GM18511 (cell line): ENCODE data around the gene NCOR1.
A peak's percentile ranks its signal among the peaks of the same experiment; 100 is the strongest.
"Not testable (repeated sequence)": the region's sequence is repeated elsewhere in the genome, so short reads cannot be mapped to it uniquely, and the experiment has no call there.

ENCODE experiments used
- ATAC-seq: cut with Tn5 transposase; IDR thresholded peaks from one replicate; pipeline ENCODE4 v1.9.1; 2021; ENCODE audit warnings: mild to moderate bottlenecking, moderate library complexity; ENCODE audit not compliant: unreplicated experiment

NCOR1 gene

DNA sequence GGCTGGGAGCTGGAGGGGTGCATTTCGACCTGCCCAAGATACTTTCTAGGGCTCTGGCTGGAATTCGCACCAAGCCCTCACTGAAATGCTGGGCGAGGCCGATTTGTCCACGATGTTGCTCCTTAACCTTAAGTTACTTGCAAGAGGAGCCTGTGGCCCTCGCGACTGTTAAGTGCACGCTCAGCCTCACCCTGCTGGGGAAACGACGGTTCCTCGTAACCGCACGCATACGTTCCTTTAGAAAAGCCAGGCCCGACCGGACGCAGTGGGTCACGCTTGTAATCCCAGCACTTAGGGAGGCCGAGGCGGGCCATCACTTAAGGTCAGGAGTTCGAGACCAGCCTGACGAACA is 607 bp upstream of the NCOR1 start:
- ATAC-seq = peak; percentile 18

DNA sequence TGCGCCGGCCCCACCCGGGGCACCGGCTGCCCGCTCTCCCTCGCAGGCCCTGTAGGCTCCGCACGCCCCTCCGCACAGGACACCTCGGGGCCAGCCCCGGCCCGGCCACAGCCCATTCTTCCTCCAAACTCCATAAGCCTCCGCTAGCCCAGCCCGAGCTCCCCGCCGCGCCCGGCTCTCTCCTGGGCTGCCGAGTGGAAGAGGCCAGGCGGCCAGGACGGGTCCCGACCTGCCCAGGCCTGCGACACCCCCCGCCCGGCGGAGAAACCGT is 397 bp downstream of the NCOR1 start:
- ATAC-seq = peak; percentile 47

DNA sequence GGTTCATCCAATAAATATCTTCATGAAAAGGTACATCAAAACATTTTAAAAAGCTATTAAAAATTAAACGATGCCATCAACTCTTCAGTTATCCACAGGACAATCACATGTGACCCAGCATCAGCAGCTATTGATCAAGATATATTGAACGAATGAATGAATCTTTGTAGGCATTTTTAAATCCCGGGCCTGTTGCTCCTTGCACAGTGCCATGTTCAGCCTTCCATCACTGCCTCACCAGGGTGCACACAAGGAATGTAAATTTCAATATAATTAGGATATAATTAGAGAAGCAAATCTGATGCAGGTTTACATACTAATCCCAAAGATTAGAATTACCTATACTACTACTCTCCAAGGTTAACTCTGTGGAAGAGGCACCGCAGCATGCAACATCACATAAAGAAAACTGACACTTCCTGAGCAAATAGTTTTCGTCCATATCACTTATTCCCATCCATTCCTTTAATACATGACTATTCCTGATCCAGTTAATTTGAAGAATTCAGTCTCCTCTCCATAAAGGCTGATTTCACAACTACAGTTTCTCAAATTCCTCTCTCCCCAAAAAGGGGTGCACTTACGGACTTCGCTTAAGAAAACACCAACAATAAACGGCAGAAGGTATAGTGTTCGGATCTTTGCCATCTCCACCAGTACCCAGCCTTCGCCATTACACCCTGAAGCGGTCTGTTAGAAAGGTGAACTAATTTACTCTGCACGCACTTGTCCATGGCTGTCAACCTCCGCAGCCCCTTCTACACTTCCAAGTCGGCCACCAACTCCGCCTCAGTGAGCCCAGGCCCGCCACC is 938 bp downstream of the NCOR1 start:
- no peak for ATAC-seq

DNA sequence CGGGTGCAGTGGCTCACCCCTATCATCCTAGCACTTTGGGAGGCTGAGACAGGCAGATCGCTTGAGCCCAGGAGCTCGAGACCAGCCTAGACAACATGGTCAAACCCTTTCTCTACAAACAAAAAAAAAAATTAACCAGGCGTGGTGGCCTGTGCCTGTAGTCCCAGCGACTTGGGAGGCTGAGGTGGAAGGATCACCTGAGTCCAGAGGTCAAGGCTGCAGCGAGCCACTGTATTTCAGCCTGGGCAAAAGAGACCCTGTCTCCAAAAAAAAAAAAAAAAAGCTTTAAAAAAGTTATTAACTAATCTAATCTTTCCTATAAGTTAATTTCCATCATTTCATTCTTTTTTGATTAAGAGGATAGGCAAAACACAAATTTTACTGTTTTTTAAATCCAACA is 2.5 kb downstream of the NCOR1 start:
- ATAC-seq = no peak

DNA sequence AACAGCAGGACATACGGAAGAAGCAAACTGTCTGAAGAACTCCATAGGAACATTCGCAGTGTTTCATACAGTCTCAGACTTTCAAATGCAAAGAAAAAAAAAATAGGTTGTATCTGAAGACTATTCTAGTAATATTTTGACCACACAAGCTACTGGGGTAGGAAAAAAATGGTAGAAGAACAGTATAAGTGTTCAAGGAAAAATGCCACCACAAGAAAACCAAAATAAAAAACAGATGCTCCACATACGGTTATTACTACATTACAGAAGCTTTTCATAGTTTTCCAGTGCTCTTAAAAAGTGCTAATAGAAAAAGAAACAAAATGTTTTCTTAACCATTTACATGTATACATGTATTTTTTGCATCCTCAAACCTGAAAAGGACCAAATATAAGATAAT is 3.7 kb downstream of the NCOR1 start:
- ATAC-seq = no peak

DNA sequence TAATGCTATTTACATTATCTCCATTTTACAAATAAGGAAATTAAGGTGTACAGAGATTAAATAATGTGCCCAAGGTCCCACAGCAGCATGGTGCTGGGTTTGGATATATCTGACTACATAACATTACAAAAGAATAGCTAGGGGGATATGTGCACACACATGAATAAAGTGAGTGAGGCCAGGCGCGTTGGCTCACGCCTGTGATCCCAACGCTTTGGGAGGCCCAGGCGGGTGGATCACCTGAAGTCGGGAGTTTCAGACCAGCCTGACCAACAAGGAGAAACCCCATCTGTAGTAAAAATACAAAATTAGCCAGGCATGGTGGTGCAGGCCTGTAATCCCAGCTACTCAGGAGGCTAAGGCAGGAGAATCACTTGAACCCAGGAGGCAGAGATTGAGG is 10.6 kb downstream of the NCOR1 start:
- not testable (repeated sequence) for ATAC-seq

DNA sequence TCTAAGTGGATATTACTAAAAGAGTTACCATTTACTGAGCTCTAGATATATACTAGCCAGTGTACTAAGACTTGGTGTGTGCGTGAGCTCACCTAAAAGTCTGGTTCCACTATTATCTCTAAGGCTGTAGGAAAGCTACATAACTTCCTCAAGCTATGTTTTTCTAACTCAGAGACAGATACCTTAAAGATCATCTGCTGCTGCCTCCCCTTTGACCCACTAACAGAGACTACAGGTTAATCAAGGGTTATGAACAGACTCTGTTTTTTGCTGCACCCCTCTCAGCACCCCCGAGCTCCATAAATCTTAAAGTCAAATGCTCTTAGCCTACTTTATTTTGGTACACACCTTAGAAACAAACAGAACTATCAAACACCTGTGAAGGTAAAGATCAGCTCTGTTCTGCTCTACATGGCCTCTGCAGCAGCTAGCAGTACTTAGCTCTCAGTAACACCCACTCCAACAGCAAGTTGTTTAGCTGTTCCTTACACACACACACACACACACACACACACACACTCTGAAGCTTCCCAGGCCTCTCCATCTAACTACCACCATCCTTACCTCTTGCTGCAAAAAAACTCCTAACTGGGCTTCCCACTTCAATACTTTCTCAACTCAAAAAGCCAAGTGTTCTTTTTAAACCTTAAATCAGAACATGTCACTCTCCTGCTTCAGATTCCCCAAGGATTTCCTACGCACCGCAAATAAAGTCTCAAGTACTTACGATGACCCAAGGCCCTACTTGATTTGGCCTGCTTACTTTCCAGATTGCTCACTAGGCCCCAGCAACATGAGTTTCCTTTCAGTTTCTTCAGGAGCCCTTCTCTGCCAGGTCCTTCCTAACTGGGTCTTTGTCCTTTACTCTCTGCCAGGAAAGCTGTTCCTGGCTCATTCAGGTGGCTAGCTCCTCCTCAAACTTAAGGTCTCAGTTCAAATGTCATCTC is 12.5 kb downstream of the NCOR1 start:
- ATAC-seq = not testable (repeated sequence)

DNA sequence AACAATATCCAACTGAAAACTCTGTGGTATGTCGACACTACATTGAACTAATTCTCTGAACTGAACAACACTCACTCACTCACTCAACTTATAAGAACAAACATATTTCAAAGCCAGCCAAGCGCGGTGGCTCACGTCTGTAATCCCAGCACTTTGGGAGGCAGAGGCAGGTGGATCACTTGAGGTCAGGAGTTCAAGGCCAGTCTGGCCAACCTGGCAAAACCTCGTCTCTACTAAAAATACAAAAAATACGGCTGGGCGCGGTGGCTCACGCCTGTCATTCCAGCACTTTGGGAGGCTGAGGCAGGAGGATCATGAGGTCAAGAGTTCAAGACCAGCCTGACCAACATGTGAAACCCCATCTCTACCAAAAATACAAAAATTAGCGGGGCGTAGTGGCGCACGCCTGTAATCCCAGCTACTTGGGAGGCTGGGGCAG is 13.6 kb downstream of the NCOR1 start:
- ATAC-seq = not testable (repeated sequence)

DNA sequence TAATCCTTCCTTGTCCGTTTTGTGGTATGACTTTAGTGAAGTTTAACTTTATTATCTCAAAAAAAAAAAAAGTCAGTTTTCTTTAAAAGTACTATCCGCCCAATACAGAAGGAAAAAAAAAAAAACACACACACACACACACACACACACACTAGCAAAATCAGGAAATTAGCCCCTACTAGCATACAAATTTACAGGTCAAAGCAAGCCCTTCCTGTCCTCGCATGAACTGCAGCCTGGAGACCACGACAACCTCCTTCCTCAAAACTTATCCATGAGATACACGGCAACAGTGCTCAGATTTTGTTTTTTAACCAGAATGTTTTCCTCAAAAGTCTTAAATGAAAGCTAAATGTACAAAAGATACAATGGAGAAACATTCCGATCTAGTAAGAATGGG is 16.2 kb downstream of the NCOR1 start:
- no peak for ATAC-seq

DNA sequence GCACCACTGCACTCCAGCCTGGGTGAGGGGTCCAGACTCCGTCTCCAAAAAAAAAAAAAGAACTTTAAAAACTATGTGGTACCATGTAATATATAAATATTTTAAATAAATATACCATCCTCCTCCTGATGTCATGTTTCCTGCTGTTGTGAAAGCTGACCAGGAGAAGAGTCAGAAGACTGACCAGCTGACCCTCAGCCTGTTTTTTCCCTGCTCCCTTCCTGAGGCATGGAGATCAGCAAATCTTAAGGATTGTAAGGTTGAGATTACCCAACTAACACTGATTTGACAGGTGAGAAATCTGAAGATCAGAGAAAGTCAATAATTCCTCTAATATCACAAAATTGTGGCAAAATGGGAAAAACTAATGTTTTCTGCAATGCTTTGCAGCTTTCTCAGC is 18.1 kb downstream of the NCOR1 start:
- no peak for ATAC-seq

DNA sequence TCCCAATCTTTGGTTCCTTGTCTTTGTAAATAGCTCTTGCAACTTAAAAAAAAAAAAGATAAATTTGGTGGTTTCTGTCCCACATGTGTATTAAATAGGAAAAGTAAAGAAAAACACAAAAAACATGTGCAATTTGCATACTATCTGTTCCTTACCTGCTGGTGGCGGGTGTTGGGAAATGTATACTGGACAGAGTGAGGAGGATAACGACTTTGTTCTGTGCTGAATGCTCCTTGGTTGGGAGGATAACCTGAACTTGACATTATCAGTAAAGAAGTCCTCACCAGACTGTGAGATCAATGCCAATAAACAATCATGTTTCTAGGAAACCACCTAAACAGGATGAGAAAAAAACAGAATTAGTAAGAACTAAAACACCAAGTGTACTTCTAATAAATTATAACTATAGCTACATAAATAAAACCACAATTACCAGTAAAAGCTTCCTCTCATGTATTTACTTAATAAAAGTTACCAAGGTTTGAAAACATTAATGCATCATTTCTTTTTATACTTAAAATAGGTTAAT is 21.0 kb downstream of the NCOR1 start:
- not testable (repeated sequence) for ATAC-seq

DNA sequence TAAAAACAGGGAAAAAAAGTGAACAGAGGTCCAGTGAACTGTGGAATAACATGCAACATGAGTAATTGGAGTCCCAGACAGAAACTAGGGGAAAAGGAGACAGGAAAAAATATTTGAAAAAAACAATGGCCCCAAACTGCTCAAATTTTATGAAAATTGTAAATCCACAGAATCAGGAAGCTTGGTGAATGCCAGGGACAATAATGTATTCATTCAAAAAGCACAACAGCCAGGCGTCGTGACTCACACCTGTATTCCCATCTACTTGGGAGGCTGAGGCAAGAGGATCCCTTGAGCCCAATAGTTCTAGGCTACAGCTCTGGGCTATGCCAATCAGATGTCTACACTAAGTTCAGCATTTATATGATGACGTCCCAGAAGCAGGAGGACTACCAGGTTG is 23.7 kb downstream of the NCOR1 start:
- ATAC-seq = no peak

DNA sequence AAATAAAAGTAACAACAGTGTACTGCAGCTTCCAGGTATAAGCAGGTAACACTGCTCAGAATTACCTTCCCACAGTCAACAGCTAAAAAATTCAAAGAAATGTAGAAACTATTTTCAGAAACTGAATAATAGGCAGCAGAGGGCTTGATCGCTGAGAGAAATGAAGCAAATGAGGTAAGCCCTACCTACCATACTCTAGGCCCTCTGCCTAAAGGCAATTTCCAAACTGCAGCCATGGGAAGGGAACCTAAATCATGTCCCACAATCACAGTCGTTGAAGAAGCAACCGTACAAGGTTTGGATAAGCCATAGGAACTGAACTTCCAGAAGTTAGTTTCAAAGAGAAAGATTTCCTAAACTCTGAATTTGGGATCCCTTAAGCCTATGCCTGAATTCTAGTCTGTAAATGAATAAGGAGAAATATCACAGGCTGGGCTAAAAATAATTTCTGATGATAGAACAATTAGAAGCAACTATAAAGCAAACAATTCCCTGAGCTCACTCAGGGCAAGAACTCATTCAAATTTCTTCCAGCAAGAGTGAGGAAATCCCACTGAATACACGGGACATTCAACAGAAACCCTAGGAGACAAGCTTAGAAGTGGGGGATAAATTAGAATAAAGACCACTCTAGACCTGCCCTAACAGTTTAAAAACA is 24.5 kb downstream of the NCOR1 start:
- no peak for ATAC-seq

DNA sequence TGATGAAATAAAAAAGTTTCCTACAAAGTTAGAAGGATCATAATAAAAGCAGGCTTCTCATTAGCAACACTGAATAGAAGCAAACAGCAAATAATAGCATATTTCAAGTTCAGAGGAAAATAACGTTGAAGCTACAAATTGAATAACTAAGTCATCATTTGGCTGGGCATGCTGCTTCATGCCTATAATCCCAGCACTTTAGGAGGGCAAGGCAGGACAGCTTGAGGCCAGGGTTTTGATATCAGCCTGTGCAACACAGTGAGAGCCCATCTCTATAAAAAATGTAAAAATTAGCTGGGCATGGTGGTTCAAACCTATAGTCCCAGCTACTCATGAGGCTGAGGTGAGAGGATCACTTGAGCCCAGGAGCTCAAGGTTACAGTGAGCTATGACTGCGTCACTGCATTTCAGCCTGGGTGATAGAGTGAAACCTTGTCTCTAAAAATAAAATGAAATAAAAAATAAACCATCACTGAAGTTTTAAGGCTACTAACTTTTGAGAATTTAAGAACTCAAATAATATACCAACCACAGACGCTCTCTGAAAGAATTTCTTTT is 25.5 kb downstream of the NCOR1 start:
- ATAC-seq = no peak

DNA sequence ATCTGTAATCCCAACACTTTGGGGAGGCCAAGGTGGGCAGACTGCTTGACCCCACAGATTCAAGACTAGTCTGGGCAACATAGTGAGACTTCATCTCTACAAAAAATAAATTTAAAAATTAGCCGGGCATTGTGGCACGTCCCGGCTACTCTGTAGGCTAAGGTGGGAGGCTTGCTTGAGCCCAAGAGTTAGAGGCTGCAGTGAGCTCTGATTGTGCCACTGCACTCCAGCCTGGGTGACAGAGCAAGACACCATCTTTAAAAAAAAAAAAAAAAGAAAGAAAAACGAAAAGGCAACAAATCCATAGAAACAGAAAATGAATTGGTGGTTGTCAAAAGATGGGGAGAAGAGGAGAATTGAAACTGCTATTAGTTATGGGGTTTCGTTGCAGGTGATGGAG is 27.7 kb downstream of the NCOR1 start:
- no peak for ATAC-seq

DNA sequence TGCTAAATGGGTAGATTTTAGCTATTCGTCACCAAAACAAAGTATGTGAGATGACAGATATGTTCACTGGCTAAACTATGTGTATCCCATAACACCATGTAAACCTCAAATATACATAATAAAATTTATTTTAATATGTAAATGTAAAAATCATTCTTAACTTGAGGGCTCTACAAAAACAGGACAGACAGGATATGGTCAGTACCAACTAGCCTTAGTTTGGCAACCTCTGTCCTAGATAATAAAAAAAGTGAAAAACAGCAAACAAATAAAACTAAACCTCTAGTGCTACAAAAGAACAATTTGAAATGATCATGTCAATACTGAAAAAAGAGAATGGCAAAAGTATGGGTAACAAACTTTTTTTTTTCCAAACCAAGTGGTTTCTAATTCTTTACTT is 33.8 kb downstream of the NCOR1 start:
- ATAC-seq = no peak

DNA sequence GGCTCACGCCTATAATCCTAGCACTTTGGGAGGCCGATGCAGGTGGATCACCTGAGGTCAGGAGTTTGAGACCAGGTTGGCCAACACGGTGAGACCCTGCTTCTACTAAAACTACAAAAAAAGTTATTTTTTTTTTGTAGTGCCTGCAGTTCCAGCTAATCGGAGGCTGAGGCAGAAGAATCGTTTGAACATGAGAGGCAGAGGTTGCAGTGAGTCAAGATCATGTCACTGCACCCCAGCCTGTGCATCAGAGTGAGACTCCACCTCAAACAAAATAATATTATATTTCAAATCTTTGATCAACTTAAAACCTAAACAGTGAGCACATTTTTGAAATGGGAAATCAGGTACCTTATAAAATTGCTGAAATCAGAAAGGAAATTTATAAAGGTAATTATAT is 36.5 kb downstream of the NCOR1 start:
- no peak for ATAC-seq

DNA sequence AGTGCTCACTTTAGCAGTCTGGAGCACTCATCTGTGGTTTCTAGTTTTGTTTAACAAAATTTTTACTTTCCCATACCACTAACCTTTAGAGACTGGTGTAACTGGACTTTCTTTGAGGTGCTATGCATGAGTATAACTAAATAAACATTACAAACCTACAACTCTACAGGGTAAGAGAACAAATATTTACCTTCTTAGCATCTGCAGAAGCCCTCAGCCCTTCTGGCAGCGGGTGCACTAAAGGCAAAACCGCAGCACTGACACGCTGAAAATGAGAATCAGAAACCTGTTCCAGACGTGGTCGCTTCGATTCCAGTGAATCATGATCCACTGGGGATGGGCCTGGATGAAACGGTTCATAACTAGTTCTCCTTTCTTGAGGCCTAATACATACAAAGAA is 43.7 kb downstream of the NCOR1 start:
- ATAC-seq = no peak

DNA sequence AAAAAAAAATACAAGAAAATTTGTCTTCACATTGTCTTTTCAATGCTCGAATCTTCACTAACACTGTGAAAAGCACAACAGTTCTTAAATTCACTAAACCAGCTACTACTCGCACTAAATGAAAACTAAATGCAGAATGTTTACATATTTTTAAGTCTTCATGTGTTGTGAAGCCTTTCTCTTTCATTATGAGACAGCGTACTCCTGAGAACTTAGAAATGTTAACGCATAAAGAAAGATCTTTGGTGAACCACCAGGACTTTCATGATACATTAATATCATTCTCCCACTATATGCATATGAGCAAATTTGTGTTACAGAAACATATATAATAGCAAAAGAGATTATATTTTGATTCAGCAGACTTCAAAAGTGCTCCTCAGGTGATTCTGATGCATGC is 48.6 kb downstream of the NCOR1 start:
- not testable (repeated sequence) for ATAC-seq

DNA sequence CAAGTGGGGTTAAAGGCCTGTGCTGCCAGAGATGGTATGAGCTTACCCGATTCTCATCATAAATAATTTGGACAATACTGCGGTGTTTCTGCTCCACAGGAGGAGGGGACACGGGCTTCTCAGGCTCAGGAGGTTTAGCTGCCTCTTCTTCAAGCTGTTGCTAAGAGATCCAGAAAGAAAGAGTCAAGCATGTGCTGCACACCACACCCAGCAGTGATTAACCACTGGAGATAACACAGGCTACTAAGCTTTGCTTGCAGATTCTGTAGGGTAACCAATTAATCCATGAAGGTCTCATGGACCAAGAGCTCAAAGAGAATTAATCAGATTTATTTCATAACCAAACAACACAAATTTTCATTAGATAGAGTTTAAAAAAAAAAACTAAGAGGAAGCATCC is 56.6 kb downstream of the NCOR1 start:
- ATAC-seq = no peak

DNA sequence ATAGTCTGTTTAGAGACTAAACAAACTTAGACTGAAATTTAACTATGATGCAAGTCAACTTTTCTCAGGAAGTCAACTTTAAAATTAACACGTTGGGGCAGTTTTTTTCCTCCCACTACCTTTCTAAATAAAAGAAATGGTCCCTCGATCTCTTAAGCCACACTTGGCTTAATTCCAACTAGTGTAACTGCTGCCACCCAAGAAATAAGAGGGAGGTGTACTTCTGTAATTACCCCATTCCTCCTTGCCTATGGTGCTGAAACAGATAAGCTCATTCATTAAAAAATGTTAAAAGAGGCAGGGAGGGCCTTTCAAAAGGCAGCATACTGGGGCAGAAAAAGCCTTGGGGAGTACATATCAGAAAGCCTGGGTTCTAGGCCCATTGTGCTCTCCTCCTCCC is 59.8 kb downstream of the NCOR1 start:
- ATAC-seq = no peak
